ENCODE data around the gene TFB1M.
A peak's percentile ranks its signal among the peaks of the same experiment; 100 is the strongest.
"Not testable (repeated sequence)": the region's sequence is repeated elsewhere in the genome, so short reads cannot be mapped to it uniquely, and the experiment has no call there.

The TFB1M gene

GRCh38 chr6:155313602-155314091, 637 bp downstream of the TFB1M start:
- Histone ChIP-seq H3K9me3 (ENCODE audit: control insufficient read depth, insufficient read depth, low read length) (no peaks in the 10 kb centered on the region), H3K36me3 (ENCODE audit: control insufficient read depth, insufficient read depth, low read length) (peaks cover 8% of the 10 kb centered on the region), H3K4me1 (ENCODE audit: control insufficient read depth, insufficient read depth, low read length) (no peaks in the 10 kb centered on the region), H3K9ac (ENCODE audit: low read depth, low read length) (peak overlapping the region; percentile 94), H3K4me3 (ENCODE audit: low read depth, low read length) (peak overlapping the region; percentile 99), H3K27me3 (ENCODE audit: control insufficient read depth, insufficient read depth, low read length) (no peaks in the 10 kb centered on the region)

GRCh38 chr6:155312950-155313349, 1.3 kb downstream of the TFB1M start:
- not testable (repeated sequence) for H3K9me3 ChIP-seq (ENCODE audit: control insufficient read depth, insufficient read depth, low read length); H3K27me3 ChIP-seq (ENCODE audit: control insufficient read depth, insufficient read depth, low read length); H3K9ac ChIP-seq (ENCODE audit: low read depth, low read length); H3K4me1 ChIP-seq (ENCODE audit: control insufficient read depth, insufficient read depth, low read length); H3K36me3 ChIP-seq (ENCODE audit: control insufficient read depth, insufficient read depth, low read length)
- peak overlapping the region; percentile 99 for H3K4me3 ChIP-seq (ENCODE audit: low read depth, low read length)

GRCh38 chr6:155311583-155311982, 2.7 kb downstream of the TFB1M start:
- Histone ChIP-seq H3K4me3 (ENCODE audit: low read depth, low read length) (no peak overlapping the region), H3K36me3 (ENCODE audit: control insufficient read depth, insufficient read depth, low read length) (peaks cover 12% of the 10 kb centered on the region), H3K27me3 (ENCODE audit: control insufficient read depth, insufficient read depth, low read length) (no peaks in the 10 kb centered on the region), H3K9me3 (ENCODE audit: control insufficient read depth, insufficient read depth, low read length) (no peaks in the 10 kb centered on the region), H3K4me1 (ENCODE audit: control insufficient read depth, insufficient read depth, low read length) (no peaks in the 10 kb centered on the region), H3K9ac (ENCODE audit: low read depth, low read length) (no peak overlapping the region)

GRCh38 chr6:155311086-155311485, 3.2 kb downstream of the TFB1M start:
- no peak overlapping the region for H3K4me3 ChIP-seq (ENCODE audit: low read depth, low read length)
- no peaks in the 10 kb centered on the region for H3K4me1 ChIP-seq (ENCODE audit: control insufficient read depth, insufficient read depth, low read length)
- peaks cover 12% of the 10 kb centered on the region for H3K36me3 ChIP-seq (ENCODE audit: control insufficient read depth, insufficient read depth, low read length)
- H3K9me3 ChIP-seq (ENCODE audit: control insufficient read depth, insufficient read depth, low read length), result no peaks in the 10 kb centered on the region
- no peak overlapping the region for H3K9ac ChIP-seq (ENCODE audit: low read depth, low read length)
- no peaks in the 10 kb centered on the region for H3K27me3 ChIP-seq (ENCODE audit: control insufficient read depth, insufficient read depth, low read length)

- H3K9ac ChIP-seq (ENCODE audit: low read depth, low read length), result no peak overlapping the region
- no peaks in the 10 kb centered on the region for H3K4me1 ChIP-seq (ENCODE audit: control insufficient read depth, insufficient read depth, low read length)
- H3K27me3 ChIP-seq (ENCODE audit: control insufficient read depth, insufficient read depth, low read length), result no peaks in the 10 kb centered on the region
- H3K4me3 ChIP-seq (ENCODE audit: low read depth, low read length), result no peak overlapping the region
- peaks cover 12% of the 10 kb centered on the region for H3K36me3 ChIP-seq (ENCODE audit: control insufficient read depth, insufficient read depth, low read length)
- H3K9me3 ChIP-seq (ENCODE audit: control insufficient read depth, insufficient read depth, low read length), result no peaks in the 10 kb centered on the region
Measured at GRCh38 chr6:155310596-155310995, 3.7 kb downstream of the TFB1M start.

GRCh38 chr6:155309150-155309549, 5.1 kb downstream of the TFB1M start:
- peaks cover 12% of the 10 kb centered on the region for H3K36me3 ChIP-seq (ENCODE audit: control insufficient read depth, insufficient read depth, low read length)
- no peak overlapping the region for H3K9ac ChIP-seq (ENCODE audit: low read depth, low read length)
- no peaks in the 10 kb centered on the region for H3K4me1 ChIP-seq (ENCODE audit: control insufficient read depth, insufficient read depth, low read length)
- no peak overlapping the region for H3K4me3 ChIP-seq (ENCODE audit: low read depth, low read length)
- no peaks in the 10 kb centered on the region for H3K9me3 ChIP-seq (ENCODE audit: control insufficient read depth, insufficient read depth, low read length)
- no peaks in the 10 kb centered on the region for H3K27me3 ChIP-seq (ENCODE audit: control insufficient read depth, insufficient read depth, low read length)

- no peak overlapping the region for H3K4me3 ChIP-seq (ENCODE audit: low read depth, low read length)
- H3K9ac ChIP-seq (ENCODE audit: low read depth, low read length), result no peak overlapping the region
- H3K4me1 ChIP-seq (ENCODE audit: control insufficient read depth, insufficient read depth, low read length), result no peaks in the 10 kb centered on the region
- no peaks in the 10 kb centered on the region for H3K27me3 ChIP-seq (ENCODE audit: control insufficient read depth, insufficient read depth, low read length)
- peaks cover 9% of the 10 kb centered on the region for H3K36me3 ChIP-seq (ENCODE audit: control insufficient read depth, insufficient read depth, low read length)
- no peaks in the 10 kb centered on the region for H3K9me3 ChIP-seq (ENCODE audit: control insufficient read depth, insufficient read depth, low read length)
Measured at GRCh38 chr6:155306958-155307357, 7.3 kb downstream of the TFB1M start.

GRCh38 chr6:155303361-155303870, 10.9 kb downstream of the TFB1M start:
- Histone ChIP-seq H3K4me1 (ENCODE audit: control insufficient read depth, insufficient read depth, low read length) (no peaks in the 10 kb centered on the region), H3K9me3 (ENCODE audit: control insufficient read depth, insufficient read depth, low read length) (no peaks in the 10 kb centered on the region), H3K27me3 (ENCODE audit: control insufficient read depth, insufficient read depth, low read length) (no peaks in the 10 kb centered on the region), H3K4me3 (ENCODE audit: low read depth, low read length) (no peak overlapping the region), H3K9ac (ENCODE audit: low read depth, low read length) (no peak overlapping the region), H3K36me3 (ENCODE audit: control insufficient read depth, insufficient read depth, low read length) (peaks cover 4% of the 10 kb centered on the region)

GRCh38 chr6:155301867-155302266, 12.4 kb downstream of the TFB1M start:
- no peak overlapping the region for H3K9ac ChIP-seq (ENCODE audit: low read depth, low read length)
- H3K36me3 ChIP-seq (ENCODE audit: control insufficient read depth, insufficient read depth, low read length), result peaks cover 2% of the 10 kb centered on the region
- no peaks in the 10 kb centered on the region for H3K27me3 ChIP-seq (ENCODE audit: control insufficient read depth, insufficient read depth, low read length)
- H3K9me3 ChIP-seq (ENCODE audit: control insufficient read depth, insufficient read depth, low read length), result no peaks in the 10 kb centered on the region
- no peaks in the 10 kb centered on the region for H3K4me1 ChIP-seq (ENCODE audit: control insufficient read depth, insufficient read depth, low read length)
- no peak overlapping the region for H3K4me3 ChIP-seq (ENCODE audit: low read depth, low read length)

- H3K36me3 ChIP-seq (ENCODE audit: control insufficient read depth, insufficient read depth, low read length), result peaks cover 1% of the 10 kb centered on the region
- no peaks in the 10 kb centered on the region for H3K4me1 ChIP-seq (ENCODE audit: control insufficient read depth, insufficient read depth, low read length)
- H3K9ac ChIP-seq (ENCODE audit: low read depth, low read length), result no peak overlapping the region
- H3K9me3 ChIP-seq (ENCODE audit: control insufficient read depth, insufficient read depth, low read length), result no peaks in the 10 kb centered on the region
- H3K4me3 ChIP-seq (ENCODE audit: low read depth, low read length), result no peak overlapping the region
- H3K27me3 ChIP-seq (ENCODE audit: control insufficient read depth, insufficient read depth, low read length), result no peaks in the 10 kb centered on the region
Measured at GRCh38 chr6:155297669-155298068, 16.6 kb downstream of the TFB1M start.

- no peak overlapping the region for H3K4me3 ChIP-seq (ENCODE audit: low read depth, low read length)
- H3K27me3 ChIP-seq (ENCODE audit: control insufficient read depth, insufficient read depth, low read length), result no peaks in the 10 kb centered on the region
- no peaks in the 10 kb centered on the region for H3K4me1 ChIP-seq (ENCODE audit: control insufficient read depth, insufficient read depth, low read length)
- H3K9me3 ChIP-seq (ENCODE audit: control insufficient read depth, insufficient read depth, low read length), result no peaks in the 10 kb centered on the region
- no peak overlapping the region for H3K9ac ChIP-seq (ENCODE audit: low read depth, low read length)
- H3K36me3 ChIP-seq (ENCODE audit: control insufficient read depth, insufficient read depth, low read length), result peaks cover 2% of the 10 kb centered on the region
Measured at GRCh38 chr6:155292711-155293110, 21.6 kb downstream of the TFB1M start.

- Histone ChIP-seq H3K36me3 (ENCODE audit: control insufficient read depth, insufficient read depth, low read length) (peaks cover 2% of the 10 kb centered on the region), H3K27me3 (ENCODE audit: control insufficient read depth, insufficient read depth, low read length) (no peaks in the 10 kb centered on the region), H3K9ac (ENCODE audit: low read depth, low read length) (no peak overlapping the region), H3K4me1 (ENCODE audit: control insufficient read depth, insufficient read depth, low read length) (no peaks in the 10 kb centered on the region), H3K9me3 (ENCODE audit: control insufficient read depth, insufficient read depth, low read length) (no peaks in the 10 kb centered on the region), H3K4me3 (ENCODE audit: low read depth, low read length) (no peak overlapping the region)
Measured at GRCh38 chr6:155291291-155291690, 23.0 kb downstream of the TFB1M start.
